Measurements from ENCODE around the gene NLRC3.

DNA sequence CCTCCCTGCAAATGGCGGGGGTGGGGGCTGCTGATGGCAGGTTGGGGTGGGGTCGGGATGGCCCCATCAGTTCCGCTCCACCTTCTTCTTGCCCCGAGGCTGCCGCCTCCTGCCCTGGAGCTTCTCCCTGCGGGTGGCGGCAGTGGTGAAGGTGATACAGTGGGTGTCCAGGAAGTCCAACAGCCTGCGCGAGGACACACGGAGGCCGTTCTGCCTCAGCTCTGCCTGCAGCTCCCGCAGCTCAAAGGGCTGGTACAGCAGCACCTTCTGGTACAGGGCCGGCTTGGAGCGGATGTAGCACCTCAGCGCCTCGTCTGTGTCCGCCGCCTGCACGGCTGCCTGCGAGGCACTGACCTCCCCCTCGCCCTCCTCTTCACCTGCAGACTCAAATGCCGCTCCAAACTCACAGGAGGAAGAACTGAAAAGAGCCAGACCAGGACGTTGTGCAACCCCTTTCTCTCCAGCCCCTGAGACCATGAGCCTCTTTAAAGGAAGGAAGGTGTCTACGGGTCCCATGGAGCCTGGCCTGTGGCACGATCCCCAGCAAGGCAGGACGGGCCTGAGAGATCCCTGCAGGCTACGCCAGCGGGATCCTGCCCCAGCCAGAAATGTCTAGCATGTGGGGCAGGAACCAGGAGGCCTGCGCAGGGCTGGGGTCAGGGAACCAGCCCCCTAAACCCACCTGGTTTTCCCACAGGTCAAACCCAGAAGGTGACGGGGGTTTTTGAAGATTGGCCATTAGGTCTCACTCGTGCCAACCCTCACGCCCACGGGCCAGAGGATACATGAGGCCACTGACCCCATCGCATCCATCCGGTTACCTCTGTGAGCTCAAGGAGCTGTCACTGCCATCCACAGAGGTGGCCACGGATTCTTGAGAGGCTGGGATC is 5.3 kb upstream of the NLRC3 start:
- TF ChIP-seq POLR2A (IDR thresholded peaks at IDR 0.05; ENCODE audit: low read length) (no peak), GATA1 (IDR thresholded peaks at IDR 0.05; ENCODE audit: low read depth, low read length) (no peak)

Data from erythroblast (primary cell).